Chondrocyte (in vitro differentiated cells): Measurements from ENCODE around the gene SUPT20HL2. TPM values are rescaled to one million over a fixed set of nuclear protein-coding genes. Genes with fewer than 3 reads are reported as not detected.

ENCODE experiments used
- DNase-seq: peaks from one replicate; pipeline ENCODE4 v3.0.0; 2021; ENCODE audit warnings: mixed read lengths, low spot score
- H3K27ac Mint-ChIP-seq: one replicate; pipeline ENCODE4 v1.8.0; 2021; ENCODE audit warnings: mild to moderate bottlenecking, moderate library complexity, mixed read lengths; ENCODE audit not compliant: unreplicated experiment
- H3K27me3 Mint-ChIP-seq: 2 replicates; pipeline ENCODE4 v1.8.0; 2021; ENCODE audit warnings: low read depth, mixed read lengths
- H3K36me3 Mint-ChIP-seq: 2 replicates; pipeline ENCODE4 v1.8.0; 2021; ENCODE audit warnings: low read depth, mixed read lengths
- H3K4me1 Mint-ChIP-seq: 2 replicates; pipeline ENCODE4 v1.8.0; 2021; ENCODE audit warnings: low read depth, mild to moderate bottlenecking, mixed read lengths
- H3K4me3 Mint-ChIP-seq: one replicate; pipeline ENCODE4 v1.8.0; 2021; ENCODE audit warnings: mild to moderate bottlenecking, moderate library complexity, mixed read lengths; ENCODE audit not compliant: unreplicated experiment
- H3K9me3 Mint-ChIP-seq: 2 replicates; pipeline ENCODE4 v1.8.0; 2021; ENCODE audit warnings: low read depth, mixed read lengths
- CTCF ChIP-seq: fragments of 200-600 bp; sonication (generic); IDR thresholded peaks from 2 replicates; pipeline ENCODE4 v1.5.0; 2021; ENCODE audit warnings: antibody characterized with exemption, mild to moderate bottlenecking, moderate library complexity
- total RNA-seq: library from RNA; stranded (reverse); gene quantifications from 3 replicates; pipeline ENCODE4 v1.2.1, GENCODE V29; 2021

Gene SUPT20HL2
- total RNA-seq, 1 donor from 2014 or later = not detected

GRCh38 chrX:24350217-24350616 is 36.3 kb upstream of the SUPT20HL2 start:
- no peaks in the 10 kb centered on the region for H3K9me3 Mint-ChIP-seq
- H3K27me3 Mint-ChIP-seq = no peaks in the 10 kb centered on the region
- no peak overlapping the region for H3K27ac Mint-ChIP-seq
- no peak for DNase-seq
- TF ChIP-seq CTCF = no peak
- no peaks in the 10 kb centered on the region for H3K36me3 Mint-ChIP-seq
- peaks cover 7% of the 10 kb centered on the region for H3K4me1 Mint-ChIP-seq
- no peak overlapping the region for H3K4me3 Mint-ChIP-seq

GRCh38 chrX:24347881-24348280 is 34.0 kb upstream of the SUPT20HL2 start:
- Mint-ChIP-seq H3K27ac (no peak overlapping the region), H3K27me3 (no peaks in the 10 kb centered on the region), H3K36me3 (no peaks in the 10 kb centered on the region), H3K9me3 (no peaks in the 10 kb centered on the region), H3K4me3 (no peak overlapping the region), H3K4me1 (peaks cover 4% of the 10 kb centered on the region)
- no peak for DNase-seq
- TF ChIP-seq CTCF = no peak

- Mint-ChIP-seq H3K4me3 (no peak overlapping the region), H3K27ac (no peak overlapping the region), H3K9me3 (no peaks in the 10 kb centered on the region), H3K27me3 (no peaks in the 10 kb centered on the region), H3K4me1 (peaks cover 11% of the 10 kb centered on the region), H3K36me3 (no peaks in the 10 kb centered on the region)
- TF ChIP-seq CTCF = no peak
- DNase-seq = no peak
Measured at GRCh38 chrX:24343719-24344118, 29.9 kb upstream of the SUPT20HL2 start.

- no peaks in the 10 kb centered on the region for H3K27me3 Mint-ChIP-seq
- no peak overlapping the region for H3K4me3 Mint-ChIP-seq
- peaks cover 7% of the 10 kb centered on the region for H3K4me1 Mint-ChIP-seq
- no peak for TF ChIP-seq CTCF
- no peaks in the 10 kb centered on the region for H3K36me3 Mint-ChIP-seq
- H3K27ac Mint-ChIP-seq = no peak overlapping the region
- no peaks in the 10 kb centered on the region for H3K9me3 Mint-ChIP-seq
- no peak for DNase-seq
Measured at GRCh38 chrX:24341795-24342194, 27.9 kb upstream of the SUPT20HL2 start.

GRCh38 chrX:24340501-24340900 is 26.6 kb upstream of the SUPT20HL2 start:
- Mint-ChIP-seq H3K27me3 (no peaks in the 10 kb centered on the region), H3K27ac (no peak overlapping the region), H3K9me3 (no peaks in the 10 kb centered on the region), H3K4me1 (peaks cover 11% of the 10 kb centered on the region), H3K4me3 (no peak overlapping the region), H3K36me3 (no peaks in the 10 kb centered on the region)
- TF ChIP-seq CTCF = no peak
- no peak for DNase-seq
